Astrocyte (in vitro differentiated cells and primary cell): ENCODE measurements around the gene OR1A1. TPM values are rescaled to one million over a fixed set of nuclear protein-coding genes. Genes with fewer than 3 reads are reported as not detected.

Experiments used
- DNase-seq: peaks from one replicate; pipeline ENCODE4 v3.0.0-alpha.2; 2010; ENCODE audit warnings: low read depth
- FAIRE-seq: peaks from 2 replicates; lab custom pipeline; 2011; peaks lifted over from hg19 to GRCh38; lab: Jason Lieb, UNC
- H2AFZ ChIP-seq: 2 replicates; pipeline ENCODE4 v1.6.0; 2012; ENCODE audit warnings: low read depth, low read length, inconsistent platforms
- H3K27ac ChIP-seq: 2 replicates; pipeline ENCODE4 v1.5.1; 2011; ENCODE audit warnings: low read depth, low read length, inconsistent platforms
- H3K27me3 ChIP-seq: 2 replicates; pipeline ENCODE4 v1.6.0; 2011; ENCODE audit warnings: low read length, inconsistent platforms; ENCODE audit not compliant: insufficient read depth
- H3K36me3 ChIP-seq: 2 replicates; pipeline ENCODE4 v1.5.1; 2011; ENCODE audit warnings: low read length, inconsistent platforms; ENCODE audit not compliant: insufficient read depth
- H3K4me1 ChIP-seq: 2 replicates; pipeline ENCODE4 v1.5.1; 2011; ENCODE audit warnings: low read length, inconsistent platforms; ENCODE audit not compliant: insufficient read depth
- H3K4me2 ChIP-seq: 2 replicates; pipeline ENCODE4 v1.6.0; 2012; ENCODE audit warnings: low read length, inconsistent platforms
- H3K4me3 ChIP-seq: 2 replicates; pipeline ENCODE4 v1.5.1; 2011; ENCODE audit warnings: low read depth, mild to moderate bottlenecking, low read length, inconsistent platforms; ENCODE audit not compliant: insufficient read depth
- H3K79me2 ChIP-seq: 2 replicates; pipeline ENCODE4 v1.6.0; 2012; ENCODE audit warnings: mild to moderate bottlenecking, low read length, inconsistent platforms; ENCODE audit not compliant: insufficient read depth
- H3K9ac ChIP-seq: 2 replicates; pipeline ENCODE4 v1.6.0; 2012; ENCODE audit warnings: mild to moderate bottlenecking, low read length, inconsistent platforms
- H3K9me3 ChIP-seq: 2 replicates; pipeline ENCODE4 v1.5.1; 2012; ENCODE audit warnings: low read depth, mild to moderate bottlenecking, low read length, inconsistent platforms; ENCODE audit not compliant: insufficient read depth
- H4K20me1 ChIP-seq: 2 replicates; pipeline ENCODE4 v1.6.0; 2012; ENCODE audit warnings: low read length, inconsistent platforms; ENCODE audit not compliant: insufficient read depth
- H3K27ac Mint-ChIP-seq: one replicate; pipeline ENCODE4 v1.8.0; 2021; ENCODE audit warnings: mild to moderate bottlenecking, mixed read lengths; ENCODE audit not compliant: unreplicated experiment
- H3K27me3 Mint-ChIP-seq: one replicate; pipeline ENCODE4 v1.8.0; 2021; ENCODE audit warnings: low read depth, mixed read lengths; ENCODE audit not compliant: unreplicated experiment
- H3K36me3 Mint-ChIP-seq: one replicate; pipeline ENCODE4 v1.8.0; 2021; ENCODE audit warnings: low read depth, mixed read lengths; ENCODE audit not compliant: unreplicated experiment
- H3K4me1 Mint-ChIP-seq: one replicate; pipeline ENCODE4 v1.8.0; 2021; ENCODE audit warnings: low read depth, mixed read lengths; ENCODE audit not compliant: unreplicated experiment
- H3K4me3 Mint-ChIP-seq: one replicate; pipeline ENCODE4 v1.8.0; 2021; ENCODE audit warnings: mild to moderate bottlenecking, moderate library complexity, mixed read lengths; ENCODE audit not compliant: unreplicated experiment
- H3K9me3 Mint-ChIP-seq: one replicate; pipeline ENCODE4 v1.8.0; 2021; ENCODE audit warnings: mild to moderate bottlenecking, mixed read lengths; ENCODE audit not compliant: unreplicated experiment
- EZH2 ChIP-seq: IDR thresholded peaks from 2 replicates; pipeline ENCODE4 v1.6.1; 2012; ENCODE audit warnings: mild to moderate bottlenecking, low read length, inconsistent platforms; ENCODE audit not compliant: insufficient read depth
- total RNA-seq: library from RNA; stranded (reverse); gene quantifications from 2 replicates; pipeline ENCODE4 v1.2.1, GENCODE V29; 2021

OR1A1 gene
- total RNA-seq, 1 donor from 2014 or later: not detected

DNA sequence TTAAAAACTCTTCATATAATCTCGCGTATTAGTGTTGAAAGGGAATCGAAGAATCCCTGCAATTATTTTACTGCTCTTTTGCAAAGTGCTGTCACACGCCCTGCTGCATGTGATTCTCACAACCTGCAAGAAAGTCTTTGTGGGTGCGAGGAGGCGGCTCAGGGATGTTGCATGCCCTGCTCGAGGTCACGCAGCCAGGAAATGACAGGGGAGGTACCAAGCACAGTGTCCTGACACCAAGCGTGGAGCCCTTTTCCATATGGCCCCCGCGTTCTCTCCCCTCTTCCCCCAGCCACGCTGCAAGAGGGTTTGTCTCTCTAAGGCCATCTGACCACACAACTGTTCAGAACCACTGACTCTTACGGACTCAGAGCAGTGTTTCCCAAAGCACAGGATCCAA is 53.1 kb downstream of the OR1A1 start:
- H2AFZ ChIP-seq: no peak overlapping the region
- DNase-seq (no peak), FAIRE-seq (no peak)
- no peaks in the 10 kb centered on the region for H3K27me3 ChIP-seq
- H3K36me3 ChIP-seq: no peaks in the 10 kb centered on the region
- Mint-ChIP-seq H3K27ac (no peak overlapping the region), H3K36me3 (peaks cover 2% of the 10 kb centered on the region), H3K9me3 (peaks cover 10% of the 10 kb centered on the region), H3K27me3 (peaks cover 6% of the 10 kb centered on the region), H3K4me1 (no peaks in the 10 kb centered on the region), H3K4me3 (no peak overlapping the region)
- H4K20me1 ChIP-seq: no peaks in the 10 kb centered on the region
- no peaks in the 10 kb centered on the region for H3K4me1 ChIP-seq
- H3K27ac ChIP-seq: no peak overlapping the region
- no peaks in the 10 kb centered on the region for H3K79me2 ChIP-seq
- H3K9ac ChIP-seq: no peak overlapping the region
- peaks cover 4% of the 10 kb centered on the region for H3K9me3 ChIP-seq
- TF ChIP-seq EZH2: no peak
- H3K4me2 ChIP-seq: no peak overlapping the region
- no peak overlapping the region for H3K4me3 ChIP-seq

Other genes with a start within 250 kb of the OR1A1 start
- not detected in 2 replicates for gene OR1D5, start 144.1 kb upstream of the OR1A1 start, total RNA-seq
- not detected in 2 replicates for gene OR1D2, start 103.2 kb upstream of the OR1A1 start, total RNA-seq
- not detected in 2 replicates for gene OR1G1, start 80.1 kb upstream of the OR1A1 start, total RNA-seq
- gene OR1A2, start 10.1 kb upstream of the OR1A1 start, total RNA-seq: not detected in 2 replicates
- not detected in 2 replicates for gene OR3A1, start 90.7 kb downstream of the OR1A1 start, total RNA-seq
- not detected in 2 replicates for gene OR3A2, start 178.6 kb downstream of the OR1A1 start, total RNA-seq
- not detected in 2 replicates for gene OR1E1, start 190.7 kb downstream of the OR1A1 start, total RNA-seq
- gene OR3A3, start 203.7 kb downstream of the OR1A1 start, total RNA-seq: not detected in 2 replicates
- gene OR1E2, start 226.2 kb downstream of the OR1A1 start, total RNA-seq: not detected in 2 replicates